HG03442 (cell line): ENCODE results near the gene ZNF410.
A peak's percentile ranks its signal among the peaks of the same experiment; 100 is the strongest.

Experiments
- ATAC-seq: cut with Tn5 transposase; IDR thresholded peaks from one replicate; pipeline ENCODE4 v1.9.1; 2021; ENCODE audit warnings: mild to moderate bottlenecking, moderate library complexity; ENCODE audit not compliant: unreplicated experiment

Gene ZNF410

GRCh38 chr14:73949752-73950734 is 63.4 kb downstream of the ZNF410 start, which contains the start of the genes COQ6 and FAM161B:
TSS of gene COQ6 (plus strand) at chr14:73950302. CDS start at chr14:73950333, 31 bp downstream.
TSS of gene FAM161B (minus strand) at chr14:73950094. CDS start at chr14:73950026, 68 bp downstream.
- peak; percentile 82 for ATAC-seq

- no peak for ATAC-seq
Measured at GRCh38 chr14:73953731-73954130, 67.1 kb downstream of the ZNF410 start.

DNA sequence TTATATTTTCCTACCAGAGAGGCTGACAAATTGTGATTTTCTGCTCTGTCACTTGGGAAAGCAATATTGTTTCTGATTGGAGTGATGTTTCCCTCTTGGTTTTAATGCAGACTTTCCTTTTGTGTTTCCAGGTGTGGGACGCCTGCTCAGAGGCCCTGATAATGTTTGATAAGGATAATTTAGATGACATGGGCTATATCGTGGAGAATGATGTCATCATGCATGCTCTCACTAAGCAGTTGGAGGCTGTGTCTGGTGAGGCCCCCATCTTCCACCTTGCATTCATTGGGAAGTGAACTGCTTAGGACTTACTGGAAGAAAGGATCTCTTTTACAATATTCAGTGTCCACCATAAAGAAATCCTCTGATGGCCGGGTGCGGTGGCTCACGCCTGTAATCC is 69.0 kb downstream of the ZNF410 start:
- no peak for ATAC-seq

GRCh38 chr14:73958591-73958990 is 71.9 kb downstream of the ZNF410 start:
- ATAC-seq, result no peak

- ATAC-seq, result no peak
Measured at GRCh38 chr14:73961192-73961591, 74.5 kb downstream of the ZNF410 start.

DNA sequence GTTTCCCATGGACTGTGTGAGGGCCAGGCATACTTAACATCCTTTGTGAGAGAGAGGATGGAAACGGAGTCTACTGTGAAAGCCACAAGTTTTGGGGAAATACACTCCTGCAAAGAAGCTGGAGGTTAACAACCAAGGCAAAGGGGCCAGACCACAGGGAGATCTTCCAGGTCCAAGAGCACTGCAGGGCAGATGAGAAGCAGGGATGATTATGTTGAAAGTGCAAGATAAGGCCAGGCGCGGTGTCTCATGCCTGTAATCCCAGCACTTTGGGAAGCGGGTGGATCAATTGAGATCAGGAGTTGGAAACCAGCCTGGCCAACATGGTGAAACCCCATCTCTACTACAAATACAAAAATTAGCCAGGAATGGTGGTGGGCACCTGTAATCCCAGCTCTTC is 78.6 kb downstream of the ZNF410 start:
- ATAC-seq, result no peak

DNA sequence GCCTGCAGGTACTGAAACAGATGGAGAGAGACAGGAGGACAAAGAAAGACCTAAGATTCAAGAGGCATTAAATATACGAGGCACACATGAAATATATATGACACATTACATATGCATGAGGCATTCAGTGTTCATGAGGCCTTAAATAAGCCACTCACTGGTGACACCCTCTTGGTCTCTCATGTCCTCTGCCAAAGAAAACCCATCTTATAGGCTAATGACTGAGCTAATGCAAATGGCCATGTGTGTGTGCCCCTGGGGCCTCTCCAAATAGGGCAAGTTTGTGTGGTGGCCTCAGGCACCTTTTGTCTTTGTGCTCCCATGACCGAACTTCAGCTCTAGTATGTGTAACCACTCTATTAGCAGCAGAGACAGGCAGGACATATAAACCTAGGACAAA is 82.2 kb downstream of the ZNF410 start:
- no peak for ATAC-seq

DNA sequence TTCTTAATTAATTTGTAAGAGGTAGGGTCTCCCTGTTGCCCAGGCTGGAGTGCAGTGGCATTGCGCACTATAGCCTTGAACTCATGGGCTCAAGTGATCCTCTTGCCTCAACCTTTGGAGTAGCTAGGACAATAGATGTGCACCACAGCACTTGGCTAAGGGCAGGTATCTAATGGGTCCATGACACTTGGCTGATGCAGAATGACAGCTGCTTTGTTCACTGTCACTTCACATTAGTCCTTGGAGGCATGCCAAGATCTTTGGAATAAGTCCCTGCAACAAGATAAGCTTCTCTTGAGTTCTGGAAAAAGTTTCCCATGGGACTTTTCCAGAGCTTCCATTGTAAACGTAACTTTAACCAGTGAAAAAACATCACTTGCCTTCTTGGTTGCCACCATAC is 86.8 kb downstream of the ZNF410 start:
- ATAC-seq, result no peak

DNA sequence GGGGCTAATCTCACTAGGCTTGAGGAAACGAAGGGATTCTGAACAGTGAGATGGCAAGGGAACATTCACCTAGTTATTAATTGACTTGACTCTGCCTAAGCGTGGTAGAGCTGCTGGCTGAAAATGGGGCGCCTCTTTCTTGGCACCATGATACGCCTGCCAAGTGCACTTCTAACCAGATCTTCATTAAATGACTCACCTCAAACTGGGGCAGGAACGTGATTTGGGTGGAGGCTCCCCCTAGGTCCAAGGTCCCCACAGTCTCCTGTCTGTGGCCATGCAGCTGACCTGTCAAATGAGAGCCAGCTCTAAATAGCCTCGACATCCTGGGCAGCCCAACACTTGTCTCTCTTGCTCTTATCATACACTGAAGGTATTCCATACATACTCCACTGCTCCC is 89.5 kb downstream of the ZNF410 start:
- ATAC-seq, result no peak

GRCh38 chr14:73977896-73978295 is 91.2 kb downstream of the ZNF410 start:
- no peak for ATAC-seq
